Left lung (tissue), 10 donors: ENCODE results near the gene GPR152. TPM values are rescaled to one million over a fixed set of nuclear protein-coding genes. Genes with fewer than 3 reads are reported as not detected.

ENCODE experiments used
- ATAC-seq: fragments of 200-7000 bp; cut with Tn5 transposase; one replicate; pipeline ENCODE4 v1.9.1; 2020; ENCODE audit warnings: moderate library complexity
- DNase-seq, 4 donors: peaks; one replicate each; pipeline ENCODE4 v3.0.0-alpha.2; 2013 to 2020
- H3K27ac ChIP-seq, 2 donors: fragments of 200-600 bp; sonication (generic) in 1 of 2; one replicate each; pipeline versions ENCODE4 v1.5.0 to v1.8.0; 2020 to 2021
- H3K27me3 ChIP-seq, 2 donors: fragments of 200-600 bp; sonication (generic) in 1 of 2; one replicate each; pipeline versions ENCODE4 v1.5.0 to v1.8.0; 2020 to 2021
- H3K36me3 ChIP-seq, 2 donors: fragments of 200-600 bp; sonication (generic) in 1 of 2; one replicate each; pipeline versions ENCODE4 v1.5.0 to v1.8.0; 2020 to 2021
- H3K4me1 ChIP-seq, 2 donors: fragments of 200-600 bp; one replicate each; pipeline ENCODE4 v1.8.0; 2021
- H3K4me3 ChIP-seq, 2 donors: fragments of 200-600 bp; sonication (generic) in 1 of 2; one replicate each; pipeline versions ENCODE4 v1.5.0 to v1.8.0; 2020 to 2021; ENCODE audit warnings: mild to moderate bottlenecking in 1 of 2
- H3K9me3 ChIP-seq, 2 donors: fragments of 200-600 bp; sonication (generic) in 1 of 2; one replicate each; pipeline versions ENCODE4 v1.5.0 to v1.8.0; 2020 to 2021
- intact Hi-C, 2 donors: fragments of 100-400 bp; cut with DNase I; formaldehyde crosslinking; loops; one replicate each; pipeline versions ENCODE4 v1.11.2 to v1.14.2; 2022
- polyA plus RNA-seq, 6 donors: library from polyadenylated mRNA; unstranded; fragments of 120-200 nt; gene quantifications; one replicate each; pipeline ENCODE4 v1.2.1, GENCODE V29; 2013; ENCODE audit not compliant: insufficient read length in 6 of 6
- total RNA-seq, 2 donors: library from RNA; stranded (reverse); fragmentation: NEBNext Ultra II Directional; extraction: Animal tissue kit (Norgen Biotek cat#: 25700); gene quantifications; one replicate each; pipeline ENCODE4 v1.2.1, GENCODE V29; 2021
- TF ChIP-seq, protein P1 (sequence below), 2 donors: fragments of 200-600 bp; sonication (generic) in 1 of 2; IDR thresholded peaks; one replicate each; pipeline versions ENCODE4 v1.5.0 to v1.8.0; 2021; ENCODE audit warnings: antibody characterized with exemption in 2 of 2
- donor health status: DM: no; HTN: yes; CAD: no.
- donor health status: DM: no; HTN: no; CAD: no.

The GPR152 gene
- total and polyA plus RNA-seq, 8 donors: not detected

DNA sequence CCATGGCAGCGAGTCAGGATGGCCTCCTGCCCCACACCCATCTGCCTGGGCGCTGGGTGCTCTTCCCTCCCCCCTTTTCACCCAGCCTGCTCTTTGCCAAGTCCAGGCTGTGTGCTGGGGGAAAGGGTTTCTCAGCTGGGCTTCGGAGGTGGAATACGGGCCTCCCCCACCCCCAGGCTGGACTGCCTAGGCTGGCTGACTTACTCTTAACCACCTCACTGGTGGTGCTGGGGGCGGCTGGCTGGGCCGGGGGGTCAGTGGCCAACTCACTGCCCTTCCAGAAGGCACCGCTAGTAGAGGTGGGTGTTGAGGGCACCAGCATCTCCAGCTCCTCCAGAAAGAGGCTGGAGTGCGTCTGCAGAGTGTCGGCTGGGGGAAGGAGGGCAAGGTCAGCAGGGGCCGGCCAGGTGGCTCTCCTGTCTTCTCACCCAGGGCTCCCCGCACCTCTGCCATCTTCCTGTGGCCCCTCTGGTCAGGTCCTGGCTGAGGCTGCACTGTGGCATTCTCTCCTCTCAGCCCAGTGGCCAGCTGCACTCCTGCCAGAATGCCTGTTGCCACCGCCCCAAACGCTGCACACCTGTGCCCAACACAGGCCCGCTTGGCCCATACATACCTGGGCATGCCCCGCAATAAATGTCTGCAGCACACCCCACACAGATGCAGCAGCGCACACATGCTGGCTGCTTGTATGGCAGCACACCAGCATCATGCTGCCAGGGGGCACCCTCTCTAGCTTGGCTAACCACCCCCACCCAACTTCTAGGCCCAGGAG is 42.9 kb upstream of the GPR152 start:
- H3K9me3 ChIP-seq: no peaks in the 10 kb centered on the region
- H3K27ac ChIP-seq: no peak overlapping the region
- DNase-seq (peak in 1 of 4 donors; percentile 68), ATAC-seq (no peak)
- no peaks in the 10 kb centered on the region for H3K27me3 ChIP-seq
- H3K4me1 ChIP-seq: no peaks in the 10 kb centered on the region
- peaks cover 0 to 96% of the 10 kb centered on the region in 2 donors for H3K36me3 ChIP-seq
- no peak overlapping the region for H3K4me3 ChIP-seq
- TF ChIP-seq, protein P1, sequence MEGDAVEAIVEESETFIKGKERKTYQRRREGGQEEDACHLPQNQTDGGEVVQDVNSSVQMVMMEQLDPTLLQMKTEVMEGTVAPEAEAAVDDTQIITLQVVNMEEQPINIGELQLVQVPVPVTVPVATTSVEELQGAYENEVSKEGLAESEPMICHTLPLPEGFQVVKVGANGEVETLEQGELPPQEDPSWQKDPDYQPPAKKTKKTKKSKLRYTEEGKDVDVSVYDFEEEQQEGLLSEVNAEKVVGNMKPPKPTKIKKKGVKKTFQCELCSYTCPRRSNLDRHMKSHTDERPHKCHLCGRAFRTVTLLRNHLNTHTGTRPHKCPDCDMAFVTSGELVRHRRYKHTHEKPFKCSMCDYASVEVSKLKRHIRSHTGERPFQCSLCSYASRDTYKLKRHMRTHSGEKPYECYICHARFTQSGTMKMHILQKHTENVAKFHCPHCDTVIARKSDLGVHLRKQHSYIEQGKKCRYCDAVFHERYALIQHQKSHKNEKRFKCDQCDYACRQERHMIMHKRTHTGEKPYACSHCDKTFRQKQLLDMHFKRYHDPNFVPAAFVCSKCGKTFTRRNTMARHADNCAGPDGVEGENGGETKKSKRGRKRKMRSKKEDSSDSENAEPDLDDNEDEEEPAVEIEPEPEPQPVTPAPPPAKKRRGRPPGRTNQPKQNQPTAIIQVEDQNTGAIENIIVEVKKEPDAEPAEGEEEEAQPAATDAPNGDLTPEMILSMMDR (IDR thresholded peaks at IDR 0.05): no peak
- intact Hi-C loops: no loop called here

GRCh38 chr11:67494371-67495233 is 42.1 kb upstream of the GPR152 start:
- Histone ChIP-seq H3K27ac (no peak overlapping the region), H3K9me3 (no peaks in the 10 kb centered on the region), H3K27me3 (no peaks in the 10 kb centered on the region), H3K4me1 (no peaks in the 10 kb centered on the region), H3K4me3 (no peak overlapping the region), H3K36me3 (peaks cover 0 to 98% of the 10 kb centered on the region in 2 donors)
- TF ChIP-seq, protein P1 (IDR thresholded peaks at IDR 0.05): no peak
- intact Hi-C loops: no loop called here
- DNase-seq (peak in 1 of 4 donors; percentile 65), ATAC-seq (no peak)

GRCh38 chr11:67493548-67494370 is 41.2 kb upstream of the GPR152 start:
- DNase-seq (peak in 1 of 4 donors; percentile 74), ATAC-seq (no peak)
- Histone ChIP-seq H3K9me3 (no peaks in the 10 kb centered on the region), H3K27me3 (no peaks in the 10 kb centered on the region), H3K36me3 (peaks cover 0 to 99% of the 10 kb centered on the region in 2 donors), H3K4me3 (no peak overlapping the region), H3K4me1 (no peaks in the 10 kb centered on the region), H3K27ac (no peak overlapping the region)
- TF ChIP-seq, protein P1 (IDR thresholded peaks at IDR 0.05): no peak
- intact Hi-C loops: no loop called here

DNA sequence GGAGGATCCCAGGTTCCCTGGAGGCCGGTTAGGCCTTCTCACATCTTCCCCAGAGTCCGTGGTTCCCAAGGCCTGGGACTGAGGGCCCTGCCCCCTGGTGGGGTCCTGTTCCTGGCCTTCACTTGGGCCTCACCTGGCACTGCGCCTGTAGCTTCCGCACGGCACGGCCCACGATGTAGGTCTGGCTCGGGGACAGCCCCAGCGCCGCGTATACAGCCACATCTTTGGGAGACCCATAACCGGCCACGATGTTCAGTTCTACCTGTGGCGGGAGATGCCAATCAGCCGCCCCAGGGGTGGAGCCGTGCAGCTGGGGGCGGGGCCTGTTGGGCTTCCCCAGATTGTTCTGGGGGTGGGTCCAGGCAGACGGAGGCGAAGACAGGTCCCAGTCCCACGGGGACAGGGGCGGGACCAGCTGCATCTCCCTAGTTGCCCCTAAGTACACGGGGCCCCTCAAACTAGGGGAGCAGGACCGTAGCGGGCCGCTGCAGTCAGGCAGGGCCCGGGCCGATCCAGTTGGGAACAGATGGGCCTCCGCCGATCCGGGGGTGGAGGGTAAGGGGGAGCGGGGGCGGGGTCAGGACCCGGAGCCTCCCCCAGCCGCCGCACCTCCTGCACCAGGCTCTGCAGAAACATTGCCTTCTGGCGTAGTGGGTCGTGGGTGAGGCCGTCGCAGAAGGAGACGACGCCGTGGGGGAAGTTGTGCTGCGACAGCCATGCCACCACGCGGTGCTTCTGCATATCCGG is 40.4 kb upstream of the GPR152 start:
- intact Hi-C loops: no loop called here
- peak in 1 of 4 donors; percentile 65 for DNase-seq
- peaks cover 0 to 97% of the 10 kb centered on the region in 2 donors for H3K36me3 ChIP-seq

More for the DNA sequence above, 40.4 kb upstream of the GPR152 start:
- H3K4me3 ChIP-seq: no peak overlapping the region
- H3K4me1 ChIP-seq: no peaks in the 10 kb centered on the region
- no peaks in the 10 kb centered on the region for H3K27me3 ChIP-seq
- no peak for ATAC-seq
- no peak overlapping the region for H3K27ac ChIP-seq
- no peaks in the 10 kb centered on the region for H3K9me3 ChIP-seq
- TF ChIP-seq, protein P1 (IDR thresholded peaks at IDR 0.05): no peak
